SK-N-MC (cell line): Measurements from ENCODE around the gene KCNJ15.

Experiments
- EZH2 ChIP-seq: fragments of 200-600 bp; sonication (generic); IDR thresholded peaks from one replicate; pipeline ENCODE4 v1.6.1; 2017; ENCODE audit warnings: antibody characterized with exemption
- FOXP2 ChIP-seq: optimal IDR thresholded peaks from 2 replicates; pipeline ENCODE3; 2011; ENCODE audit warnings: mild to moderate bottlenecking, moderate library complexity; ENCODE audit not compliant: insufficient read depth; ENCODE audit errors: extremely low read length, control extremely low read depth
- POLR2AphosphoS5 ChIP-seq: IDR thresholded peaks from 2 replicates; pipeline ENCODE4 v1.6.1; 2012; ENCODE audit warnings: mild to moderate bottlenecking, low read depth, low read length, borderline replicate concordance

- TF ChIP-seq POLR2AphosphoS5 (no peak), FOXP2 (no peak), EZH2 (no peak)
Measured at GRCh38 chr21:38299671-38300070, 42.9 kb downstream of the KCNJ15 start.
